H1 (cell line): Measurements from ENCODE around the gene LYPD3.

Experiments
- HDAC2 ChIP-seq, 2 experiments: fragments of 300-600 bp in 1 of 2; sonication (generic) in 1 of 2; IDR thresholded peaks; 2 replicates each; pipeline ENCODE4 v1.6.1; 2011 to 2012; ENCODE audit warnings: low read depth in 2 of 2, low read length in 2 of 2, mild to moderate bottlenecking in 2 of 2, moderate library complexity in 2 of 2, borderline replicate concordance in 1 of 2, inconsistent platforms in 1 of 2
- JUND ChIP-seq: IDR thresholded peaks from 2 replicates; pipeline ENCODE4 v1.6.1; 2011; ENCODE audit warnings: mild to moderate bottlenecking, improper control_type of control experiment, low read length
- NANOG ChIP-seq: IDR thresholded peaks from 2 replicates; pipeline ENCODE4 v1.6.1; 2011; ENCODE audit warnings: low read length, low read depth, mild to moderate bottlenecking, inconsistent platforms; ENCODE audit not compliant: insufficient read depth, poor library complexity, severe bottlenecking
- POLR2A ChIP-seq, 2 experiments: IDR thresholded peaks; 1 replicate in 1 of 2; 2 replicates in 1 of 2; pipeline ENCODE4 v1.6.1; 2011; ENCODE audit warnings: low read depth in 2 of 2, low read length in 2 of 2, mild to moderate bottlenecking in 2 of 2; ENCODE audit errors: control extremely low read depth in 1 of 2
- TF ChIP-seq, protein P1 (sequence below), 3 experiments: IDR thresholded peaks; 1 replicate in 2 of 3; 2 replicates in 1 of 3; pipeline versions ENCODE4 v1.5.1 to v1.6.1; 2011; ENCODE audit warnings: low read length in 3 of 3, mild to moderate bottlenecking in 3 of 3, inconsistent platforms in 2 of 3, low read depth in 1 of 3, moderate library complexity in 1 of 3; ENCODE audit not compliant: insufficient read depth in 1 of 3; ENCODE audit errors: control extremely low read depth in 1 of 3

DNA sequence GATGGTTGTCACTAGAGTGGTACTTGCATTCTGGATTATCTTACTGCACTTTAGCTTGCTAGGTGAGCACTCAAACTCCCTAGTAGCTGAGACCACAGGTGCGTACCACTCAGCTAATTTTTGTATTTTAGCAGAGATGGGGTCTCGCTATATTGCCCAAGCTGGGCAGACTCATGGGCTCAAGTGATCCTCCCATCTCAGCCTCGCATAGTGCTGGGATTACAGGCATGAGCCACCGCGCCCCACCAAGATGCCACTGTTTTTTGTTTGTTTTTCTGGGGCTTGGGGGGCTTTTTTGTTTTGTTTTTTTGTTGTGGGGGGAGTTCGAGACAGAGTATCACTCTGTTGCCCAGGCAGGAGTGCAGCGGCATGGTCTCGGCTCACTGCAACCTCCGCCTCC is 17.8 kb downstream of the LYPD3 start:
- TF ChIP-seq, protein P1, sequence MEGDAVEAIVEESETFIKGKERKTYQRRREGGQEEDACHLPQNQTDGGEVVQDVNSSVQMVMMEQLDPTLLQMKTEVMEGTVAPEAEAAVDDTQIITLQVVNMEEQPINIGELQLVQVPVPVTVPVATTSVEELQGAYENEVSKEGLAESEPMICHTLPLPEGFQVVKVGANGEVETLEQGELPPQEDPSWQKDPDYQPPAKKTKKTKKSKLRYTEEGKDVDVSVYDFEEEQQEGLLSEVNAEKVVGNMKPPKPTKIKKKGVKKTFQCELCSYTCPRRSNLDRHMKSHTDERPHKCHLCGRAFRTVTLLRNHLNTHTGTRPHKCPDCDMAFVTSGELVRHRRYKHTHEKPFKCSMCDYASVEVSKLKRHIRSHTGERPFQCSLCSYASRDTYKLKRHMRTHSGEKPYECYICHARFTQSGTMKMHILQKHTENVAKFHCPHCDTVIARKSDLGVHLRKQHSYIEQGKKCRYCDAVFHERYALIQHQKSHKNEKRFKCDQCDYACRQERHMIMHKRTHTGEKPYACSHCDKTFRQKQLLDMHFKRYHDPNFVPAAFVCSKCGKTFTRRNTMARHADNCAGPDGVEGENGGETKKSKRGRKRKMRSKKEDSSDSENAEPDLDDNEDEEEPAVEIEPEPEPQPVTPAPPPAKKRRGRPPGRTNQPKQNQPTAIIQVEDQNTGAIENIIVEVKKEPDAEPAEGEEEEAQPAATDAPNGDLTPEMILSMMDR (IDR thresholded peaks at IDR 0.05; ENCODE audit: control extremely low read depth in 1 of 3, insufficient read depth in 1 of 3, low read depth in 1 of 3, low read length in 3 of 3), result no peak
- TF ChIP-seq JUND (no peak), NANOG (no peak), HDAC2 (IDR thresholded peaks at IDR 0.05; ENCODE audit: borderline replicate concordance in 1 of 2, low read depth in 2 of 2, low read length in 2 of 2) (no peak), POLR2A (IDR thresholded peaks at IDR 0.05; ENCODE audit: control extremely low read depth in 1 of 2, low read depth in 2 of 2, low read length in 2 of 2) (no peak)
